HUES6 (cell line): Measurements from ENCODE around the gene ACTR1A.
"Not testable (repeated sequence)": the region's sequence is repeated elsewhere in the genome, so short reads cannot be mapped to it uniquely, and the experiment has no call there.

Source experiments
- H3K27ac ChIP-seq: 2 replicates; pipeline ENCODE4 v1.7.0; 2013; ENCODE audit warnings: low read depth, mild to moderate bottlenecking, low read length, inconsistent platforms
- H3K27me3 ChIP-seq: 2 replicates; pipeline ENCODE4 v1.6.1; 2013; ENCODE audit warnings: low read length; ENCODE audit not compliant: control insufficient read depth, insufficient read depth
- H3K36me3 ChIP-seq: 2 replicates; pipeline ENCODE4 v1.6.1; 2013; ENCODE audit warnings: low read length; ENCODE audit not compliant: control insufficient read depth, insufficient read depth
- H3K4me1 ChIP-seq: 2 replicates; pipeline ENCODE4 v1.6.1; 2013; ENCODE audit warnings: low read length; ENCODE audit not compliant: control insufficient read depth, insufficient read depth
- H3K4me3 ChIP-seq: 2 replicates; pipeline ENCODE4 v1.5.1; 2013; ENCODE audit warnings: low read depth, low read length
- H3K9ac ChIP-seq: one replicate; pipeline ENCODE4 v1.6.1; 2013; ENCODE audit warnings: mild to moderate bottlenecking, low read length
- H3K9me3 ChIP-seq: 2 replicates; pipeline ENCODE4 v1.6.1; 2013; ENCODE audit warnings: low read depth, low read length; ENCODE audit not compliant: control insufficient read depth, insufficient read depth

ACTR1A gene

DNA sequence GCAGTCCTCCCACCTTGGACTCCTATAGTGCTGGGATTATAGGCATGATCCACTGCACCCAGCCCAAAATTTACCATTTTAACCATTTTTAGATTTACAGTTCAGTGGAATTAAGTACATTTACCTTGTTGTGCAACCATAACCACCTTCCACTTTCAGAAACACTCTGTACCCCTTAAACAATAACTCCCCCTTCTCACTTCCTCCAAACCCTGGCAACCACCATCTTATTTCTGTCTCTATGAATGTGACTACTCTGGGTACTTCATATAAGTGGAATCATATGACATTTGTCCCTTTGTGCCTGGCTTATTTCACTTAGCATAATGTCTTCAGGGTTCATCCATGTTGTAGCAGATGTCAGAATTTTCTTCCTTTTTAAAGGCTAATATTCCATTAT lies 34.9 kb upstream of the ACTR1A start:
- Histone ChIP-seq H3K27ac (no peak overlapping the region), H3K27me3 (no peaks in the 10 kb centered on the region), H3K9ac (no peak overlapping the region), H3K9me3 (no peaks in the 10 kb centered on the region), H3K4me1 (no peaks in the 10 kb centered on the region), H3K4me3 (no peak overlapping the region), H3K36me3 (no peaks in the 10 kb centered on the region; the same call in 1 of the 2 replicates)

DNA sequence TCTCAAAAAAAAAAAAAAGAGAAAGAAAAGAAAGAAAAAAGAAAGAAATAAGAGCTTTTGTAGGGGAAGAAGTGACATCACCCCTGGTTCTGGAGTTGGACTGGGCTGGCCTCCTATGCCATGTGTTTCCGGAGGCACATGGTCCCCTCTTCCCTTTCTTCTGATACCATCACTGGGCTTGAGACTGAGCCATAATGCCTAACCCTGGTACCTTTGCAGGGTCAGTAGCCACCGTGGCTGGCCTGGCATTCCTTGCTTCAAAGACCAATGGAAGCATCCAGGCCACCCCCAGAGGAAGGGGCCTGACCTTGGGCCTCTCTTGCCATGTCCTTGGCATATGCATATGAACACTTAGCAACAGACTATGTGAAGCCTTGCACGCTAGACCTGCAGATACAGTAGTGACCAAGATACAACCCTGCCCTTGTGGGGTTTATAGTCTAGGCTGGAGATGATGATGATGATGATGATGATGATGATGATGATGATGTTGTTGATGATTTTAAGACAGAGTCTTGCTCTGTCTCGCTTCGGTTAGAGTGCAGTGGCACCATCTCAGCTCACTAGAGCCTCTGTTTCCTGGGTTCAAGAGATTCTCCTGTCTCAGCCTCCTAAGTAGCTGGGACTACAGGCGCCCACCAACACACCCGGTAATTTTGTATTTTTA lies 33.1 kb upstream of the ACTR1A start:
- no peaks in the 10 kb centered on the region; the same call in 1 of the 2 replicates for H3K36me3 ChIP-seq
- no peaks in the 10 kb centered on the region for H3K9me3 ChIP-seq
- H3K27ac ChIP-seq: no peak overlapping the region
- no peak overlapping the region for H3K4me3 ChIP-seq
- H3K4me1 ChIP-seq: no peaks in the 10 kb centered on the region
- no peaks in the 10 kb centered on the region for H3K27me3 ChIP-seq
- no peak overlapping the region for H3K9ac ChIP-seq

GRCh38 chr10:102534966-102535365 lies 32.5 kb upstream of the ACTR1A start:
- H3K9me3 ChIP-seq, H3K27me3 ChIP-seq, H3K36me3 ChIP-seq, H3K4me3 ChIP-seq, H3K9ac ChIP-seq, H3K4me1 ChIP-seq, H3K27ac ChIP-seq: not testable (repeated sequence)

GRCh38 chr10:102534333-102534732 lies 31.8 kb upstream of the ACTR1A start:
- Histone ChIP-seq H3K9ac (no peak overlapping the region), H3K36me3 (no peaks in the 10 kb centered on the region; the same call in 1 of the 2 replicates), H3K27me3 (no peaks in the 10 kb centered on the region), H3K4me1 (no peaks in the 10 kb centered on the region), H3K4me3 (no peak overlapping the region), H3K9me3 (no peaks in the 10 kb centered on the region), H3K27ac (no peak overlapping the region)

- H3K4me3 ChIP-seq: no peak overlapping the region
- no peaks in the 10 kb centered on the region for H3K27me3 ChIP-seq
- no peaks in the 10 kb centered on the region for H3K4me1 ChIP-seq
- no peaks in the 10 kb centered on the region for H3K36me3 ChIP-seq
- no peak overlapping the region for H3K27ac ChIP-seq
- no peaks in the 10 kb centered on the region for H3K9me3 ChIP-seq
- H3K9ac ChIP-seq: no peak overlapping the region
These were observed 25.0 kb upstream of the ACTR1A start for GRCh38 chr10:102527546-102527945.

DNA sequence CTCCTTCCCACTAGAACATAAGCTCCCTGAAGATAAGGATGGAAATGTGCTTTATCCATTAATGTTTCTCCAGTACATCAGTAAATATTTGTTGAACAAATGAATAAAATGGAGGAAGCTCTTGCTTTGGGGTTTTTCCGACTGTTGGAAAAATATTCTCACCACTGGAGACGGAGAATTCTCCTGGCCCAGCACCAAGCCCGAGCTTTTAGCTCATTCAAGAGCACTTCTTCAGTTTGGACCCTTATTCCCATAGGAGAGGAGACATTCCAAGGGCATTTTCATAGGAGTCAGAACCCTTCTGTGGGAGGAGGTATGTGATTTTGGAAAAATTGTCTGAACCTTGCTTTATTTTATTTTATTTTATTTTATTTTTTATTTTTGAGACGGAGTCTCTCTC lies 22.2 kb upstream of the ACTR1A start:
- no peaks in the 10 kb centered on the region for H3K9me3 ChIP-seq
- no peak overlapping the region for H3K9ac ChIP-seq
- H3K4me3 ChIP-seq: no peak overlapping the region
- no peaks in the 10 kb centered on the region for H3K27me3 ChIP-seq
- no peaks in the 10 kb centered on the region for H3K4me1 ChIP-seq
- H3K36me3 ChIP-seq: no peaks in the 10 kb centered on the region
- no peak overlapping the region for H3K27ac ChIP-seq

- no peak overlapping the region for H3K9ac ChIP-seq
- no peak overlapping the region for H3K4me3 ChIP-seq
- no peak overlapping the region for H3K27ac ChIP-seq
- H3K4me1 ChIP-seq: no peaks in the 10 kb centered on the region
- no peaks in the 10 kb centered on the region for H3K27me3 ChIP-seq
- no peaks in the 10 kb centered on the region for H3K9me3 ChIP-seq
- no peaks in the 10 kb centered on the region for H3K36me3 ChIP-seq
These were observed 20.9 kb upstream of the ACTR1A start for GRCh38 chr10:102523250-102524029.

GRCh38 chr10:102522874-102523249 lies 20.4 kb upstream of the ACTR1A start:
- Histone ChIP-seq H3K27me3 (no peaks in the 10 kb centered on the region), H3K36me3 (no peaks in the 10 kb centered on the region), H3K4me3 (no peak overlapping the region), H3K4me1 (no peaks in the 10 kb centered on the region), H3K9me3 (no peaks in the 10 kb centered on the region), H3K27ac (no peak overlapping the region), H3K9ac (no peak overlapping the region)

GRCh38 chr10:102519246-102519825 lies 16.8 kb upstream of the ACTR1A start:
- Histone ChIP-seq H3K27ac (no peak overlapping the region), H3K9me3 (no peaks in the 10 kb centered on the region), H3K9ac (no peak overlapping the region)

DNA sequence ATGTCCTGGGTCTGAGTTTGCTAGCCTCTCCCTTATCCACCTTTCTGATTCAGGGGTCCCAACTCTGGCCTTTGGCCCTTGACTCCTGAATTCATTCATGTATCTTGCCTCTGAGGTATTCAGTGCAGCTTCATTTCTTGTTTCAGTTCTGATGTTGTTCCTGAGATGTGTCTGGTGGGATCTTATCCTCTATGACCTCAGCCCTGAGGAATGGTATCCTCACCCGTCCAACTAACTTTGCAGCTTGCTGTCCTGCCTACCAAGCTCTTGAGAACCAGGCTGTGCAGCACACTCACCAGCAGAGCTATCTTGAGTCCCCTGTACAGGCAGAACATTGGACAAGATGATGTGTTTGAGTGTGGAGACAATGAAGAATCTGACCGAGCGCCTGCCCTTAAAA lies 15.0 kb upstream of the ACTR1A start:
- no peaks in the 10 kb centered on the region for H3K9me3 ChIP-seq
- no peak overlapping the region for H3K27ac ChIP-seq
- H3K4me1 ChIP-seq: no peaks in the 10 kb centered on the region
- H3K36me3 ChIP-seq: peaks cover 5% of the 10 kb centered on the region
- no peak overlapping the region for H3K9ac ChIP-seq
- no peak overlapping the region for H3K4me3 ChIP-seq
- H3K27me3 ChIP-seq: no peaks in the 10 kb centered on the region

More at GRCh38 chr10:102519246-102519825, 16.8 kb upstream of the ACTR1A start:
- Histone ChIP-seq H3K4me1 (no peaks in the 10 kb centered on the region), H3K4me3 (no peak overlapping the region), H3K27me3 (no peaks in the 10 kb centered on the region), H3K36me3 (peaks cover 1% of the 10 kb centered on the region)

GRCh38 chr10:102515724-102516123 lies 13.2 kb upstream of the ACTR1A start:
- no peak overlapping the region for H3K9ac ChIP-seq
- peaks cover 10% of the 10 kb centered on the region for H3K36me3 ChIP-seq
- H3K4me3 ChIP-seq: no peak overlapping the region
- no peaks in the 10 kb centered on the region for H3K4me1 ChIP-seq
- H3K9me3 ChIP-seq: no peaks in the 10 kb centered on the region
- no peaks in the 10 kb centered on the region for H3K27me3 ChIP-seq
- no peak overlapping the region for H3K27ac ChIP-seq
